Measurements from ENCODE around the gene HERPUD1. TPM values are rescaled to one million over a fixed set of nuclear protein-coding genes. Genes with fewer than 3 reads are reported as not detected.
"Not testable (repeated sequence)": the region's sequence is repeated elsewhere in the genome, so short reads cannot be mapped to it uniquely, and the experiment has no call there.

Gene HERPUD1
- polyA plus RNA-seq, 1 experiment, result 215 TPM

- DNase-seq (ENCODE audit: low read depth, low spot score), result no peak
- Histone ChIP-seq H3K27me3 (ENCODE audit: control insufficient read depth, insufficient read depth, low read length) (no peaks in the 10 kb centered on the region), H3K9me3 (ENCODE audit: control insufficient read depth, insufficient read depth, low read length) (no peaks in the 10 kb centered on the region), H3K4me3 (ENCODE audit: low read depth, low read length) (no peak overlapping the region), H3K27ac (ENCODE audit: low read depth, low read length) (no peak overlapping the region)
- ChIA-PET POLR2A (interaction anchor here (0.8 to 0.9 kb wide), 2 partner anchors 50 to 203 kb away, joined by 3 read pairs; partner anchors contain the start of genes PSME3IP1 and RSPRY1), CTCF (no interaction called here)
- no peak for TF ChIP-seq CTCF (IDR thresholded peaks at IDR 0.05; ENCODE audit: low read depth, low read length)
These were observed 51.3 kb downstream of the HERPUD1 start for GRCh38 chr16:56983211-56983751.

GRCh38 chr16:56984639-56985038 lies 52.7 kb downstream of the HERPUD1 start:
- TF ChIP-seq CTCF (IDR thresholded peaks at IDR 0.05; ENCODE audit: low read depth, low read length), result no peak
- DNase-seq (ENCODE audit: low read depth, low spot score), result no peak
- CTCF ChIA-PET, result no interaction called here
- H3K27me3 ChIP-seq (ENCODE audit: control insufficient read depth, insufficient read depth, low read length), result no peaks in the 10 kb centered on the region
- no peak overlapping the region for H3K27ac ChIP-seq (ENCODE audit: low read depth, low read length)
- H3K9me3 ChIP-seq (ENCODE audit: control insufficient read depth, insufficient read depth, low read length), result no peaks in the 10 kb centered on the region; the same call in 1 of the 2 replicates
- POLR2A ChIA-PET, result no interaction called here
- no peak overlapping the region for H3K4me3 ChIP-seq (ENCODE audit: low read depth, low read length)

GRCh38 chr16:56985288-56985961 lies 53.5 kb downstream of the HERPUD1 start:
- H3K27me3 ChIP-seq (ENCODE audit: control insufficient read depth, insufficient read depth, low read length), result no peaks in the 10 kb centered on the region
- H3K27ac ChIP-seq (ENCODE audit: low read depth, low read length), result peak overlapping the region; percentile 66
- no peak for TF ChIP-seq CTCF (IDR thresholded peaks at IDR 0.05; ENCODE audit: low read depth, low read length)
- H3K4me3 ChIP-seq (ENCODE audit: low read depth, low read length), result no peak overlapping the region
- DNase-seq (ENCODE audit: low read depth, low spot score), result peak; percentile 48
- H3K9me3 ChIP-seq (ENCODE audit: control insufficient read depth, insufficient read depth, low read length), result no peaks in the 10 kb centered on the region; the same call in 1 of the 2 replicates
- POLR2A ChIA-PET, result interaction anchor here (1.0 kb wide), 1 partner anchor 21 kb away, joined by 3 read pairs; no protein-coding TSS in a partner anchor
- CTCF ChIA-PET, result interaction anchor here (1.0 kb wide), 1 partner anchor 12 kb away, joined by 3 read pairs; no protein-coding TSS in a partner anchor

GRCh38 chr16:56985962-56986360 lies 54.0 kb downstream of the HERPUD1 start:
- ChIA-PET CTCF (interaction anchor here (1.0 kb wide), 1 partner anchor 12 kb away, joined by 3 read pairs; no protein-coding TSS in a partner anchor), POLR2A (interaction anchor here (1.0 kb wide), 1 partner anchor 21 kb away, joined by 3 read pairs; no protein-coding TSS in a partner anchor)
- Histone ChIP-seq H3K27me3 (ENCODE audit: control insufficient read depth, insufficient read depth, low read length) (no peaks in the 10 kb centered on the region), H3K9me3 (ENCODE audit: control insufficient read depth, insufficient read depth, low read length) (no peaks in the 10 kb centered on the region; the same call in 1 of the 2 replicates), H3K4me3 (ENCODE audit: low read depth, low read length) (no peak overlapping the region), H3K27ac (ENCODE audit: low read depth, low read length) (peak overlapping the region; percentile 48)
- no peak for TF ChIP-seq CTCF (IDR thresholded peaks at IDR 0.05; ENCODE audit: low read depth, low read length)
- no peak for DNase-seq (ENCODE audit: low read depth, low spot score)

GRCh38 chr16:56986361-56986760 lies 54.4 kb downstream of the HERPUD1 start:
- no peak for TF ChIP-seq CTCF (IDR thresholded peaks at IDR 0.05; ENCODE audit: low read depth, low read length)

GRCh38 chr16:56986908-56987307 lies 55.0 kb downstream of the HERPUD1 start:
- H3K9me3 ChIP-seq (ENCODE audit: control insufficient read depth, insufficient read depth, low read length); POLR2A ChIA-PET; H3K27ac ChIP-seq (ENCODE audit: low read depth, low read length); H3K27me3 ChIP-seq (ENCODE audit: control insufficient read depth, insufficient read depth, low read length); DNase-seq (ENCODE audit: low read depth, low spot score); H3K4me3 ChIP-seq (ENCODE audit: low read depth, low read length): not testable (repeated sequence)
- CTCF ChIA-PET, result interaction anchor here (1.0 kb wide), 1 partner anchor 120 kb away, joined by 3 read pairs; no protein-coding TSS in a partner anchor

More at GRCh38 chr16:56986361-56986760, 54.4 kb downstream of the HERPUD1 start:
- Histone ChIP-seq H3K4me3 (ENCODE audit: low read depth, low read length) (no peak overlapping the region), H3K27me3 (ENCODE audit: control insufficient read depth, insufficient read depth, low read length) (no peaks in the 10 kb centered on the region), H3K9me3 (ENCODE audit: control insufficient read depth, insufficient read depth, low read length) (no peaks in the 10 kb centered on the region; the same call in 1 of the 2 replicates), H3K27ac (ENCODE audit: low read depth, low read length) (peak overlapping the region; percentile 48)
- ChIA-PET POLR2A (interaction anchor here (1.0 kb wide), 1 partner anchor 22 kb away, joined by 3 read pairs; no protein-coding TSS in a partner anchor), CTCF (no interaction called here)
- no peak for DNase-seq (ENCODE audit: low read depth, low spot score)
